H1 (cell line): ENCODE data around the gene MACC1. TPM values are rescaled to one million over a fixed set of nuclear protein-coding genes. Genes with fewer than 3 reads are reported as not detected.

Source experiments
- CHD7 ChIP-seq: fragments of 300-600 bp; sonication (generic); IDR thresholded peaks from 2 replicates; pipeline ENCODE4 v1.7.1; 2012; ENCODE audit warnings: low read length, moderate library complexity, mild to moderate bottlenecking, inconsistent platforms; ENCODE audit not compliant: insufficient replicate concordance
- POLR2A ChIP-seq, 2 experiments: IDR thresholded peaks; 1 replicate in 1 of 2; 2 replicates in 1 of 2; pipeline ENCODE4 v1.6.1; 2011; ENCODE audit warnings: low read depth in 2 of 2, low read length in 2 of 2, mild to moderate bottlenecking in 2 of 2; ENCODE audit errors: control extremely low read depth in 1 of 2
- SRF ChIP-seq: IDR thresholded peaks from 2 replicates; pipeline ENCODE4 v1.6.1; 2011; ENCODE audit warnings: mild to moderate bottlenecking, low read depth, low read length, moderate library complexity
- polyA plus RNA-seq, 7 experiments: library from polyadenylated mRNA; depleted of rRNA in 3 of 7; stranded (reverse) in 5 of 7; unstranded in 2 of 7; fragments of >200 nt in 5 of 7; fragments of 200-250 nt in 2 of 7; gene quantifications; 1 replicate in 5 of 7; 2 replicates in 1 of 7; 4 replicates in 1 of 7; pipeline versions ENCODE4 v1.2.1 to v1.2.3, GENCODE V29; 2011 to 2013; ENCODE audit warnings: missing spikeins in 2 of 7, mixed read lengths in 2 of 7
- total RNA-seq: library from RNA; stranded (reverse); fragmentation: NEBNext Ultra II Directional; extraction: Animal tissue kit (Norgen Biotek cat#: 25700); gene quantifications from 2 replicates; pipeline ENCODE4 v1.2.1, GENCODE V29; 2021

The MACC1 gene
- total and polyA plus RNA-seq, 2 of the 8 experiments (the other 6 are each of a cell fraction or from before 2014, with no cell fraction given) = 2.0 to 17.2 TPM

GRCh38 chr7:20199015-20199737, 18.0 kb downstream of the MACC1 start (continued):
- TF ChIP-seq CHD7 (no peak), SRF (no peak), POLR2A (IDR thresholded peaks at IDR 0.05; ENCODE audit: control extremely low read depth in 1 of 2, low read depth in 2 of 2, low read length in 2 of 2) (no peak)
